Naive thymus-derived CD4-positive, alpha-beta T cell (primary cell): ENCODE data around the gene PLOD1. TPM values are rescaled to one million over a fixed set of nuclear protein-coding genes. Genes with fewer than 3 reads are reported as not detected.
A peak's percentile ranks its signal among the peaks of the same experiment; 100 is the strongest.
"Not testable (repeated sequence)": the region's sequence is repeated elsewhere in the genome, so short reads cannot be mapped to it uniquely, and the experiment has no call there.

ENCODE experiments used
- ATAC-seq: fragments of 150-1000 bp; cut with Tn5 transposase; 2 replicates; pipeline ENCODE4 v1.10.0; 2021; ENCODE audit warnings: mild to moderate bottlenecking, moderate library complexity
- CTCF ChIA-PET: fragments of 350-600 bp; sonication (Branson Sonifier 250); formaldehyde crosslinking; loops from one replicate; lab custom pipeline; 2021; ENCODE audit warnings: antibody characterized with exemption; lab: Charles Lee
- POLR2A ChIA-PET: fragments of 350-600 bp; sonication (Branson Sonifier 250); formaldehyde crosslinking; loops from one replicate; lab custom pipeline; 2021; ENCODE audit warnings: antibody characterized with exemption, inconsistent platforms; lab: Charles Lee
- DNase-seq, 9 donors: peaks; one replicate each; pipeline versions ENCODE4 v3.0.0 to v3.0.0-alpha.2; 2020 to 2022; ENCODE audit warnings: mixed read lengths in 1 of 9
- H3K27ac ChIP-seq: one replicate; pipeline ENCODE4 v1.7.0; 2013; ENCODE audit warnings: mild to moderate bottlenecking, low read depth, low read length, moderate library complexity
- H3K27me3 ChIP-seq, 2 donors: one replicate each; pipeline ENCODE4 v1.7.0; 2013; ENCODE audit warnings: low read length in 2 of 2, mild to moderate bottlenecking in 2 of 2, moderate library complexity in 2 of 2; ENCODE audit not compliant: control insufficient read depth in 2 of 2, insufficient read depth in 2 of 2
- H3K36me3 ChIP-seq, 3 experiments: 1 replicate in 2 of 3; 2 replicates in 1 of 3; pipeline ENCODE4 v1.7.0; 2013; ENCODE audit warnings: low read length in 3 of 3, mild to moderate bottlenecking in 3 of 3, moderate library complexity in 1 of 3; ENCODE audit not compliant: insufficient read depth in 3 of 3, control insufficient read depth in 2 of 3
- H3K4me1 ChIP-seq, 2 donors: one replicate each; pipeline ENCODE4 v1.7.0; 2013; ENCODE audit warnings: low read length in 2 of 2, mild to moderate bottlenecking in 2 of 2, moderate library complexity in 1 of 2; ENCODE audit not compliant: control insufficient read depth in 2 of 2, insufficient read depth in 2 of 2
- H3K4me3 ChIP-seq: 2 replicates; pipeline ENCODE4 v1.7.0; 2013; ENCODE audit warnings: mild to moderate bottlenecking, low read length
- H3K9me3 ChIP-seq, 3 experiments: 1 replicate in 2 of 3; 2 replicates in 1 of 3; pipeline ENCODE4 v1.7.0; 2013; ENCODE audit warnings: low read length in 3 of 3; ENCODE audit not compliant: control insufficient read depth in 2 of 3
- H3K27ac Mint-ChIP-seq, 9 donors: one replicate each; pipeline ENCODE4 v1.8.0; 2020 to 2022; ENCODE audit warnings: mixed read lengths in 9 of 9, mild to moderate bottlenecking in 8 of 9, moderate library complexity in 5 of 9, inconsistent platforms in 2 of 9
- H3K27me3 Mint-ChIP-seq, 5 donors: one replicate each; pipeline ENCODE4 v1.8.0; 2021 to 2022; ENCODE audit warnings: mixed read lengths in 5 of 5, mild to moderate bottlenecking in 1 of 5
- H3K36me3 Mint-ChIP-seq, 5 donors: one replicate each; pipeline ENCODE4 v1.8.0; 2020 to 2022; ENCODE audit warnings: mixed read lengths in 5 of 5, mild to moderate bottlenecking in 3 of 5, inconsistent platforms in 1 of 5
- H3K4me1 Mint-ChIP-seq, 7 donors: one replicate each; pipeline ENCODE4 v1.8.0; 2020 to 2022; ENCODE audit warnings: mixed read lengths in 7 of 7, mild to moderate bottlenecking in 3 of 7, inconsistent platforms in 1 of 7
- H3K4me3 Mint-ChIP-seq, 10 donors: one replicate each; pipeline ENCODE4 v1.8.0; 2020 to 2022; ENCODE audit warnings: mild to moderate bottlenecking in 10 of 10, mixed read lengths in 10 of 10, moderate library complexity in 6 of 10, inconsistent platforms in 2 of 10
- H3K9me3 Mint-ChIP-seq, 11 donors: one replicate each; pipeline ENCODE4 v1.8.0; 2020 to 2022; ENCODE audit warnings: mixed read lengths in 11 of 11, mild to moderate bottlenecking in 4 of 11, inconsistent platforms in 1 of 11, moderate library complexity in 1 of 11
- intact Hi-C, 2 donors: fragments of 100-400 bp; cut with micrococcal nuclease; formaldehyde crosslinking; loops; one replicate each; pipeline ENCODE4 v1.15.1; 2023
- polyA plus RNA-seq, 2 donors: library from polyadenylated mRNA; unstranded; fragments of 300-500 nt; fragmentation: Illumina TruSeq; gene quantifications; one replicate each; pipeline ENCODE4 v1.2.3, GENCODE V29; 2021
- total RNA-seq, 6 experiments: library from RNA in 5 of 6; stranded (reverse) in 5 of 6; gene quantifications; 1 replicate in 5 of 6; 2 replicates in 1 of 6; pipeline ENCODE4 v1.2.3 and lab custom pipeline; 2021 to 2026

The PLOD1 gene
- total and polyA plus RNA-seq, 7 experiments from 2014 or later = 1.8 to 24.2 (median 4.2) TPM

DNA sequence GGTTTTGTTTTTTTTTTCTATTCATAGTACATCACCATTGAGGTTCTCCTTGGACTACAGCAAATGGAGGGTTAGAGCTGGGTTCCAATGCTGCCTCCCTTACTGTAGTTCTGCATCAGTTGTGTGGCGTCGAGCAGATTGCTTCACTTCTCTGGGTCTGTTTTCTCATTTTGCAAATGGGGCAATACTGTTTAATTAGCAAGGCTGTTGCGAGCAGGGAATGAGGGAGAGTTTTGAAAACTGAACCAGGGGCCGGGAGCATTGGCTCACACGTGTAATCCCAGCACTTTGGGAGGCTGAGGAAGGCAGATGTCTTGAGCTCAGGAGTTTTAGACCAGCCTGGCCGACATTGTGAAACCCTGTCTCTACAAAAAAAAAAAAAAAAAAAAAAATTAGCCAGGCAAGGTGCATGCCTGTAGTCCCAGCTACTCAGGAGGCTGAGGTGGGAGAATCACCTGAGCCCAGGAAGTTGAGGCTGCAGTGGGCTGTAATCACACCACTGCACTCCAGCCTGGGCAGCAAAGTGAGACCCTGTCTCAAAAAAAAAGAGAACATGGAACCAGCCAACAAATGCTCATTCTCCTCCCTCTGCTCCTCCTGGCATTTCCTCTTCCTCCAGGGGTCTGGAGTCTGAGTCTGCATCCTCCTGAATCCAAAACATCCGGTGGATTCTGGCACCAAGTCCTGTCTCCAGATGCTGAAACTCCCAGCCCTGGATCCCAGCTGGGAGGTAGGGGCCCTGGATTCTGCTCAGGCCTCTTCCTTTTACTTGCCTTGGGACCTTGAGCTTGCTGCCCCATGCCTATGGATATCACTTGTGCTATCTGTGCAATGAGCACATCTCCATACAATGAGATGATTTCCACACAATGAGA is 3.7 kb upstream of the PLOD1 start:
- DNase-seq (no peak), ATAC-seq (no peak)
- H3K4me1 ChIP-seq = peaks cover 3 to 10% of the 10 kb centered on the region in 2 donors
- Mint-ChIP-seq H3K4me3 (peak overlapping the region in 1 of 10 donors; percentile 21), H3K9me3 (peaks cover 0 to 2% (median 0%) of the 10 kb centered on the region in 11 donors), H3K27ac (peak overlapping the region in 1 of 9 donors; percentile 51), H3K4me1 (peaks cover 0 to 23% (median 5%) of the 10 kb centered on the region in 7 donors), H3K27me3 (no peaks in the 10 kb centered on the region), H3K36me3 (peaks cover 0 to 2% (median 0%) of the 10 kb centered on the region in 5 donors)
- CTCF ChIA-PET = interaction anchor here (0.7 kb wide), 2 partner anchors 49 to 692 kb away, joined by 5 to 6 read pairs; partner anchors contain the start of gene MFN2
- H3K27me3 ChIP-seq = no peaks in the 10 kb centered on the region
- H3K27ac ChIP-seq = no peak overlapping the region
- intact Hi-C loops = no loop called here
- no peaks in the 10 kb centered on the region for H3K9me3 ChIP-seq
- no peak overlapping the region for H3K4me3 ChIP-seq
- POLR2A ChIA-PET = interaction anchor here (0.6 to 3.0 kb wide), 2 partner anchors 22 to 23 kb away, joined by 3 to 18 read pairs; no protein-coding TSS in a partner anchor
- H3K36me3 ChIP-seq = no peaks in the 10 kb centered on the region

- Mint-ChIP-seq H3K27ac (no peak overlapping the region), H3K27me3 (no peaks in the 10 kb centered on the region), H3K36me3 (no peaks in the 10 kb centered on the region), H3K9me3 (peaks cover 0 to 2% (median 0%) of the 10 kb centered on the region in 11 donors), H3K4me1 (peaks cover 0 to 17% (median 0%) of the 10 kb centered on the region in 7 donors), H3K4me3 (no peak overlapping the region)
- ATAC-seq = no peak
- CTCF ChIA-PET = no interaction called here
- Histone ChIP-seq H3K27ac (no peak overlapping the region), H3K4me3 (no peak overlapping the region), H3K4me1 (peaks cover 3 to 7% of the 10 kb centered on the region in 2 donors), H3K36me3 (no peaks in the 10 kb centered on the region), H3K9me3 (no peaks in the 10 kb centered on the region), H3K27me3 (no peaks in the 10 kb centered on the region)
- POLR2A ChIA-PET = interaction anchor here (1.9 kb wide), 1 partner anchor 22 kb away, joined by 10 read pairs; no protein-coding TSS in a partner anchor
- intact Hi-C loops = no loop called here
- DNase-seq = no peak
Measured at GRCh38 chr1:11931845-11932244, 2.7 kb upstream of the PLOD1 start.

GRCh38 chr1:11935057-11935412 is 518 bp downstream of the PLOD1 start:
- Mint-ChIP-seq H3K4me1 (peaks cover 0 to 18% (median 0%) of the 10 kb centered on the region in 7 donors), H3K27me3 (no peaks in the 10 kb centered on the region), H3K9me3 (peaks cover 0 to 2% (median 0%) of the 10 kb centered on the region in 11 donors), H3K27ac (peak overlapping the region in 3 of 9 donors; percentile 45 to 59 (median 49)), H3K4me3 (peak overlapping the region; percentile 71 to 86 (median 82)), H3K36me3 (no peaks in the 10 kb centered on the region)
- ATAC-seq (no peak), DNase-seq (no peak)
- ChIA-PET CTCF (no interaction called here), POLR2A (interaction anchor here (1.2 to 2.4 kb wide), 3 partner anchors 8 to 27 kb away, joined by 4 to 17 read pairs (median 4); partner anchors contain the start of gene KIAA2013)
- Histone ChIP-seq H3K36me3 (no peaks in the 10 kb centered on the region), H3K27me3 (no peaks in the 10 kb centered on the region), H3K4me3 (peak overlapping the region; percentile 68), H3K9me3 (no peaks in the 10 kb centered on the region), H3K27ac (peak overlapping the region; percentile 54), H3K4me1 (peaks cover 3 to 7% of the 10 kb centered on the region in 2 donors)
- intact Hi-C loops = loop anchor here in 1 of 2 donors (2.0 kb wide), 1 partner anchor 46 kb away; the partner anchor contains the start of gene MFN2

GRCh38 chr1:11935733-11936132 is 1.2 kb downstream of the PLOD1 start:
- H3K27ac ChIP-seq, H3K9me3 Mint-ChIP-seq, H3K4me3 ChIP-seq, ATAC-seq, H3K27me3 ChIP-seq, H3K36me3 ChIP-seq, H3K36me3 Mint-ChIP-seq, H3K9me3 ChIP-seq, H3K27ac Mint-ChIP-seq, H3K27me3 Mint-ChIP-seq, H3K4me1 ChIP-seq, CTCF ChIA-PET, DNase-seq: not testable (repeated sequence)
- intact Hi-C loops = loop anchor here in 1 of 2 donors (2.0 kb wide), 1 partner anchor 45 kb away; the partner anchor contains the start of gene MFN2
- peaks cover 0 to 15% (median 0%) of the 10 kb centered on the region in 7 donors for H3K4me1 Mint-ChIP-seq
- peak overlapping the region in 4 of 10 donors; percentile 21 to 31 (median 26) for H3K4me3 Mint-ChIP-seq
- POLR2A ChIA-PET = interaction anchor here (2.4 kb wide), 1 partner anchor 28 kb away, joined by 17 read pairs; no protein-coding TSS in a partner anchor

- ChIA-PET POLR2A (interaction anchor here (0.8 to 1.5 kb wide), 2 partner anchors 31 kb away, joined by 4 to 6 read pairs; no protein-coding TSS in a partner anchor), CTCF (no interaction called here)
- Histone ChIP-seq H3K27ac (no peak overlapping the region), H3K27me3 (no peaks in the 10 kb centered on the region), H3K4me1 (peaks cover 3 to 7% of the 10 kb centered on the region in 2 donors), H3K36me3 (no peaks in the 10 kb centered on the region), H3K4me3 (no peak overlapping the region), H3K9me3 (no peaks in the 10 kb centered on the region)
- Mint-ChIP-seq H3K27ac (no peak overlapping the region), H3K4me3 (no peak overlapping the region), H3K4me1 (peaks cover 0 to 7% (median 0%) of the 10 kb centered on the region in 7 donors), H3K27me3 (no peaks in the 10 kb centered on the region), H3K9me3 (no peaks in the 10 kb centered on the region), H3K36me3 (no peaks in the 10 kb centered on the region)
- DNase-seq = no peak
- intact Hi-C loops = no loop called here
- ATAC-seq = no peak
Measured at GRCh38 chr1:11938722-11939526, 4.4 kb downstream of the PLOD1 start.

GRCh38 chr1:11939794-11940193 is 5.3 kb downstream of the PLOD1 start:
- H3K27ac ChIP-seq, H3K4me3 Mint-ChIP-seq, H3K4me1 ChIP-seq, H3K4me3 ChIP-seq, H3K27me3 ChIP-seq, intact Hi-C loops, H3K9me3 ChIP-seq, H3K4me1 Mint-ChIP-seq, ATAC-seq, H3K9me3 Mint-ChIP-seq, H3K27ac Mint-ChIP-seq, H3K36me3 Mint-ChIP-seq, CTCF ChIA-PET, DNase-seq, H3K36me3 ChIP-seq, H3K27me3 Mint-ChIP-seq: not testable (repeated sequence)
- POLR2A ChIA-PET = interaction anchor here (1.5 kb wide), 1 partner anchor 32 kb away, joined by 6 read pairs; no protein-coding TSS in a partner anchor
